GM08714 (cell line): Measurements from ENCODE around the gene CACHD1.
"Not testable (repeated sequence)": the region's sequence is repeated elsewhere in the genome, so short reads cannot be mapped to it uniquely, and the experiment has no call there.

Experiments used
- H3K4me3 ChIP-seq: fragments of 200-500 bp; sonication (Bioruptor generic); 2 replicates; pipeline ENCODE4 v1.5.1; 2014; ENCODE audit warnings: mild to moderate bottlenecking, low read length, inconsistent platforms
- ZNF274 ChIP-seq: IDR thresholded peaks from 2 replicates; pipeline ENCODE4 v1.6.1; 2012; ENCODE audit warnings: mild to moderate bottlenecking, low read depth, low read length

The CACHD1 gene

GRCh38 chr1:64687725-64688327 is 217.9 kb downstream of the CACHD1 start:
- no peak for TF ChIP-seq ZNF274

GRCh38 chr1:64691626-64692025 is 221.7 kb downstream of the CACHD1 start:
- TF ChIP-seq ZNF274: no peak
- no peak overlapping the region for H3K4me3 ChIP-seq

More at GRCh38 chr1:64687725-64688327, 217.9 kb downstream of the CACHD1 start:
- H3K4me3 ChIP-seq: no peak overlapping the region

GRCh38 chr1:64692911-64693310 is 223.0 kb downstream of the CACHD1 start:
- H3K4me3 ChIP-seq: no peak overlapping the region

GRCh38 chr1:64693406-64693805 is 223.5 kb downstream of the CACHD1 start:
- no peak overlapping the region for H3K4me3 ChIP-seq

More at GRCh38 chr1:64692911-64693310, 223.0 kb downstream of the CACHD1 start:
- TF ChIP-seq ZNF274: no peak

GRCh38 chr1:64696879-64697278 is 226.9 kb downstream of the CACHD1 start:
- no peak for TF ChIP-seq ZNF274
- no peak overlapping the region for H3K4me3 ChIP-seq

More at GRCh38 chr1:64693406-64693805, 223.5 kb downstream of the CACHD1 start:
- no peak for TF ChIP-seq ZNF274

GRCh38 chr1:64699327-64699726 is 229.4 kb downstream of the CACHD1 start:
- no peak overlapping the region for H3K4me3 ChIP-seq

GRCh38 chr1:64701071-64701470 is 231.1 kb downstream of the CACHD1 start:
- no peak for TF ChIP-seq ZNF274

More at GRCh38 chr1:64699327-64699726, 229.4 kb downstream of the CACHD1 start:
- TF ChIP-seq ZNF274: no peak

GRCh38 chr1:64701886-64702285 is 232.0 kb downstream of the CACHD1 start:
- no peak overlapping the region for H3K4me3 ChIP-seq
- TF ChIP-seq ZNF274: no peak

More at GRCh38 chr1:64701071-64701470, 231.1 kb downstream of the CACHD1 start:
- H3K4me3 ChIP-seq: no peak overlapping the region

- not testable (repeated sequence) for H3K4me3 ChIP-seq
These were observed 232.7 kb downstream of the CACHD1 start for GRCh38 chr1:64702670-64703069.

GRCh38 chr1:64703600-64703999 is 233.7 kb downstream of the CACHD1 start:
- TF ChIP-seq ZNF274: no peak
- H3K4me3 ChIP-seq: no peak overlapping the region

GRCh38 chr1:64705591-64705990 is 235.7 kb downstream of the CACHD1 start:
- no peak overlapping the region for H3K4me3 ChIP-seq
- no peak for TF ChIP-seq ZNF274

- H3K4me3 ChIP-seq: no peak overlapping the region
- no peak for TF ChIP-seq ZNF274
These were observed 241.3 kb downstream of the CACHD1 start for GRCh38 chr1:64711266-64711665.

GRCh38 chr1:64712049-64712448 is 242.1 kb downstream of the CACHD1 start:
- no peak for TF ChIP-seq ZNF274
- no peak overlapping the region for H3K4me3 ChIP-seq

- no peak overlapping the region for H3K4me3 ChIP-seq
- TF ChIP-seq ZNF274: no peak
These were observed 245.3 kb downstream of the CACHD1 start for GRCh38 chr1:64715186-64715585.

GRCh38 chr1:64721135-64721534 is 251.2 kb downstream of the CACHD1 start:
- no peak overlapping the region for H3K4me3 ChIP-seq
- no peak for TF ChIP-seq ZNF274
